DMS153 treated with DMSO at 0.1 percent for 48 hours (cell line): Measurements from ENCODE around the gene ASB3.
"Not testable (repeated sequence)": the region's sequence is repeated elsewhere in the genome, so short reads cannot be mapped to it uniquely, and the experiment has no call there.

Source experiments
- DNase-seq: peaks from one replicate; lab custom pipeline; 2025; ENCODE audit not compliant: unreplicated experiment; lab: John Stamatoyannopoulos, UW

Gene ASB3

DNA sequence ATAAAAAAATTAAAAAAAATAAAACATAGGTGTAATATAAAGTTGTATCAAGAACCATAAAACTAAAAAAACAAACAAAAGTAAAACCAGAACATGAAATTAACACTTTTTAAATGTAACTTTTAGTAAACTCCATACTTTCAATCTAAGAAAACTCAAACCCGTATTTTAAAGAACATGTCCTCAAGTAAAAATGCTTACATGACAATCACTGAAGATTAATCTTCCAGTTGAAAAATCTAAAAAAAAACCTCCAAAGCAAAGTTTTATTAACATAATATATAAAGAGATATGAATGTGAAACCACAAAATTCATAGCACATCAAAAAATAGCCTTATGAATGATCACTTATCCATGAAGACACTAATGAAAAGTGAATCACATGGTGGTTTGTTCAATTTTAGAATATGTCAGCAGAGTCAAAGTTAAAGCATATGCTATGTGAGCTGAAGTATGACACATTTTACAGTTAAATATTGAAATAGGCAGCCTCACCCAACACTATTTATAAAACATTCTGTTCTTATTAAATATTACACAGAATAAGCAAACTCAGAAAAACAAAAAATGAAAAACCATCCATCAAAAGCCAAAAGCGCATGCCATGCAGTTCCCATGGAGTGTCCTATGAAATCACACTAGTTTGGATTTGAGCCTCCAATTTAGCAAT is 42.2 kb downstream of the ASB3 start:
- no peak for DNase-seq

DNA sequence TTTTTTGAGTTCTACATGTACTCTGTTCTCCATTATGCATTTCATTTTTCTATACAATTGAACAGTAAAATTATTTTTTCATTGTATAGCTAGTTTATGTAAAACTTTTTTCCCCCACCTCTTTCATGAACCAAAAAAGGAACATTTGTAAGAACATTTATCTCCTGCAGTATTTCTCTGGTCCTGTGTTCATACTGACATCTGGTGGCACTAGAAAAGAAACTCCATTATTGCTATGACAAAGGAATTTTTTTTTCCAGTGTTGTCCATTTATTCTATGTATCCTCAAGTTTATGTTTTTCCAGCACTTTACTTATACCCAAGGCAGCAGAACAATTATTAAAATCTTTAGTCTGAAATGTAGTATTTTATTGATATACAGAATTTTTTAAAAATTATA is 46.6 kb downstream of the ASB3 start:
- peak; percentile 7 for DNase-seq

DNA sequence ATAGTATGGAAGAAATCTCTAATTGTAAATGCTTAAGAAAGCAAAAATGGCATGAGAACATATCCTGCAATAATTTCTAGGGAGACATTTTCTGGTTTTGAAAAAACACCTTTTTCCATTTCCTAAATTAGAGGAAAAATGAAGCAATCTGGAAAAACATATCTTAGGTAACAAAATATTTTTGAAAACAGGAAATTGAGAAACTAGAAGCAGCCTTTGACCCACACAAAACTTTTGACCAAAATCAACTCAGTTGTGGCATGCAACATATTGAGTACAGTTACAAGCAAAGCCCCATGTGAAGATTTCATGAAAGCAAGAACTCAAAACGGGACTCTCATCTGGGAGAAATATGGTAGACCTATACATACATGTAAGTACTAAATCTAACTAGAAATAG is 47.7 kb downstream of the ASB3 start:
- no peak for DNase-seq

- DNase-seq: no peak
Measured at GRCh38 chr2:53737091-53737490, 49.7 kb downstream of the ASB3 start.

DNA sequence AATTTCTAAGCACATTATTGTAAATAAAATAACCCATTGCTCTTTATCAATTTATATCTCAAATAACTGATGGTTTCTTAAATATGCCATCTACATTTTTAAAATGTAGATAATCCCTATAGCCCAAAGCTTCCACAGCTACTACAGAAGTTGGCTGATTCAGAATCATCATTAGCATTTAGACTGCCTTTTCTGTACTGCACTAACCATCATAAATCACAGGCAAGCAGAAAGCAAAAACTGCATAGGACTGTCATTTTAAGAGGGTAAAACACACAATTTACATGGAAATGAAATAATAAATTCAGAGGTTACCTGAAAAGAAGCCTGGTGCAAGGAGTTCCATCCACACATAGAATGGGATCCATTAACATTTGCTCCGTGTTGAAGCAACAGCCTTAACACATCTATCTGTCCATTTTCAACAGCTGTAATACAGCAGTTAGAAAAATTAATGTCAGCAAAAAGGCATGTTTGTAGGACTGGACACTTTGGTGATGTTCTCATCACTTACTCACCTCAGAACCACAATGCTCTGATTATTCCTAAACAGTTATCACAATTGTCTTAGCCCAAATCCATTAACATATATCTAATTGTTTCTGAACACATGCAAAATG is 57.5 kb downstream of the ASB3 start:
- no peak for DNase-seq

DNA sequence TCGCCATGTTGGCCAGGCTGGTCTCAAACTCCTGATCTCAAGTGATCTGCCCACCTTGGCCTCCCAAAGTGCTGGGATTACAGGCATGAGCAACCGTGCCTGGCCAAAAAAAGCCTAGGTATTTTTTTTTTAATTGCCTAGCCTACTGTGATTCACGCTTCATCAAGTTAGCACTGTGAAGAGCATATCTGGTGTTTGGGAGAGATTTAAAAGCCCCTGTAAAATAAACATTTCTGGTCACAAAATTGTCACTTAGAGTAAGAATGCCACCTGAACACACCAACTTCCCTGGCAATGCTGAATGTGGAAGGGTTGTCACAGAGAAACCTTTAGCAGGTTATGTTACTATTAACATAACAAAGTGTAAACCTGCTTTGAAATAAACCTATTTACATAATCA is 58.8 kb downstream of the ASB3 start:
- DNase-seq: no peak

DNA sequence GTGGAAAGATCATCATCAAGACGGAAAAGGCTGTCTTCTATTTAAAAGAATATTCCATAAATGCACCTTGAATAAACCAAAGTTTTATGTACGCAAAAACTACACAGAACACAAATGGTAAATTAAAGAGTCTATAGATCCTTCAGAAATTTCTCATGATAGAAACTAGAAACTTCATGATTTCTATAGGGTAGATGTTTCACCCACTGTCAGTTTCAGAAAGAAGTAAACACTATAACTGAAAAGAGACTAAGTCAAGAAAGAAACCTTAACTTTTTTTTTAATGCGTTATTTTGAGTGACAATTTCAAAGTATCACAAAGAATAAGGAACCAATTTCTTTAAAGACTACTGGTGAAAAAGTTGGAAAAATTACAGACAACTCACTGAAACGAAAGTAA is 61.1 kb downstream of the ASB3 start:
- no peak for DNase-seq

DNA sequence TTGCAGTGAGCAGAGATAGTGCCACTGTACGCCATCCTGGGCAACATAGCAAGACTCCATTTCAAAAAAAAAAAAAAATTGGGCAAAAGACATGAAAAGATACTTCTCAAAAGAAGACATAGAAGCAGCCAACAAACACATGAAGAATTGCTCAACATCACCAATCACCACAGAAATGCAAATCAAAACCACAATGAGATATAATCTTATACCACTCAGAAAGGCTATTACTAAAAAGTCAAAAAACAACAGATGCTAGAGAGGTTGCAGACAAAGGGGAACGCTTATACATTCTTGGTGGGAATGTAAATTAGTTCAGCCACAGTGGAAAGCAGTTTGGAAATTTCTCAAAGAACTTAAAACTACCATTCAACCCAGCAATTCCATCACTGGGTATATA is 62.2 kb downstream of the ASB3 start:
- DNase-seq: no peak

DNA sequence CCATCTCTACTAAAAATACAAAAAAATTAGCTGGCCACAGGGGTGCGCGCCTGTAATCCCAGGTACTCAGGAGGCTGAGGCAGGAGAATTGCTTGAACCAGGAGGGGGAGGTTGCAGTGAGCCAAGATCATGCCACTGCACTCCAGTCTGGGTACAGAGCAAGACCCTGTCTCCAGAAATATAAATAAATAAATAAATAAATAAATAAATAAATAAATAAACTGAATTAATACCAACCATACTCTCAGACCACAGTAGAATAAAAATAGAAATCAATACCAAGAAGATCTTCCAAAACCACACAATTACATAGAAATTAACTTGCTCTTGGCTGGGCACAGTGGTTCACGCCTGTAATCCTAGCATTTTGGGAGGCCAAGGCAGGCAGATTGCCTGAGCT is 65.8 kb downstream of the ASB3 start:
- DNase-seq: not testable (repeated sequence)

- peak; percentile 18 for DNase-seq
Measured at GRCh38 chr2:53715568-53715967, 71.2 kb downstream of the ASB3 start.

DNA sequence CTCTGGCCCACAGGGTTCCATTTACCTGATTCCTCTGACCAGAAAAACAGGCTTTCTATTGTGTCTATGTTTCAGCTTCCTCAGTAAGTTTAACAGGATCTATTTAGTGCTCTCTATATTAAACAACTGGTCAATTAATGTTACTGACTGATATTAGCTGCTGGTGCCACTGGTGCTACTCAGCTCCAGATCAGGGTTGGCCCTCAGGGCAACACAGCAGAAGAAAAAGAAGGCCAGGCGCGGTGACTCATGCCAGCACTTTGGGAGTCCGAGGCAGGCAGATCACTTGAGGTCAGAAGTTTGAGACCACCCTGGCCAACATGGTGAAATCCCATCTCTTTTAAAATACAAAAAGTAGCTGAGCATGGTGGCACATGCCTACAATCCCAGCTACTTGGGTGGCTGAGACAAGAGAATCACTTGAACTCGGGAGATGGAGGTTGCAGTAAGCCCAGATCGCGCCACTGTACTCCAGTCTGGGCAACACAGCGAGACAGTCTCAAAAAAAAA is 75.4 kb downstream of the ASB3 start:
- DNase-seq: no peak

DNA sequence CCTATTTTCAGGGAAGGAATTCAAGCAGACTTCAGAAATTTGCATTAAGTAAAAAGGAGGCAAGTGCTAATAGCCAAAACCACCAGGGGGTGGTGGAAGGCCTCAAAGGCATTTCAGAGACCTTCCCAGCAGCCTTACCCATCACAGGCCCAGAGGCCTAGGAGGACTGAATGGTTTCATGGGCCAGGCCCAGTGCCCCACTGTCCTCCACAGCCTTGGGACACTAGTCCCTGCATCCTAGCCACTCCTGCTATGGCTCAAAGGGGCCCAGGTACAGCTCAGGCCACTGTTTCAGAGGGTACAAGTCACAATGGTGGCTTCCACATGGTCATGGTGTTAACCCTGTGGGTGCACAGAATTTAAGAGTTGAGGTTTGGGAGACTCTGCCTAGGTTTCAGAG is 77.8 kb downstream of the ASB3 start:
- DNase-seq: no peak

DNA sequence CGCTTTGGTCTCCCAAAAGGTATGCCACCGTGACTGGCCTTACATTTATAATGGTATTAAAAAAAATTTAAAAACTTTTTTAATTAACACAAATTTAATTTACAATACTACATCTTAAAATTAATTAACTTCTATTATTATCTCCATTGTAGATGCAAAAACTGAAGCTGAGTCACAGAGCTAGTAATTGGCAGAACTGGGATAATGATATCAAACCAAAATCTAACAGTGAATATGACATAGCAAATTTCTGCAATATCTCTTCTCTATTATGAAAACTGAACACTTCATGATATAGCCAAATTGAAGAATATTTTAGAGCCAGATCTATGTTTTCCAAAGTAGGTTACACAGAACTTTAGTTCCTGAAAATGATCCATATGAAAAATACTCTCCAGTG is 85.5 kb downstream of the ASB3 start:
- no peak for DNase-seq

GRCh38 chr2:53697686-53698085 is 89.1 kb downstream of the ASB3 start:
- no peak for DNase-seq

DNA sequence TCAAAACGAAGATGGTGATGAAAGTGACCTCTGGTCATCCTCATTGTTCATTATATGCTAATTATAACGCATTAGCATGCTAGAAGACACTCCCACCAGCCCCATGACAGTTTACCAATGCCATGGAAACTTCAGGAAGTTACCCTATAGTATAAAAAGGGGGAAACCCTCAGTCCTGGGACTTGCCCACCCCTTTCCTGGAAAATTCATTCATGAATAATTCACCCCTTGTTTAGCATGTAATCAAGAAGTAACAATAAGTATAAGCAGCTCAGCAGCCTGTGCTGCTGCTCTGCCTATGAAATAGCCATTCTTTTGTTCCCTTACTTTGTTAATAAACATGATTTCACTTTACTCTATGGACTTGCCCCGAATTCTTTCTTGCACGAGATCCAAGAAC is 89.7 kb downstream of the ASB3 start:
- no peak for DNase-seq

DNA sequence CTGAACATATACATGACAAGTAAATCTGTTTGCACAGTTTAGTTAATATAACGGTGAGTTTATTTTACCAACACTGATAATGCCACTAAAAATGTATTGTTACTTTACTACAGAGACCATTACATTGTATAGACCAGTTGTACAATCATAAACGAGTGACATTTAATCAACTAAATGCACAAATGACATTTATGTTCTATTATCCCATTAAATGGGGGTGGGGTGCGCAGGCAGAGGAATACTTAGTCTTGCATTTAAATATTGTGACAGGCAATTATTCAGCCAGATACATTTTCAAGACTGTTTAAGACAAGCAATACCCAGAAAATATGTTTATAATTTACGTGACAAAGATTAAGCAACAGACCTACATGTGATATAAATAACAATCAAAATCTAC is 91.2 kb downstream of the ASB3 start:
- no peak for DNase-seq

DNA sequence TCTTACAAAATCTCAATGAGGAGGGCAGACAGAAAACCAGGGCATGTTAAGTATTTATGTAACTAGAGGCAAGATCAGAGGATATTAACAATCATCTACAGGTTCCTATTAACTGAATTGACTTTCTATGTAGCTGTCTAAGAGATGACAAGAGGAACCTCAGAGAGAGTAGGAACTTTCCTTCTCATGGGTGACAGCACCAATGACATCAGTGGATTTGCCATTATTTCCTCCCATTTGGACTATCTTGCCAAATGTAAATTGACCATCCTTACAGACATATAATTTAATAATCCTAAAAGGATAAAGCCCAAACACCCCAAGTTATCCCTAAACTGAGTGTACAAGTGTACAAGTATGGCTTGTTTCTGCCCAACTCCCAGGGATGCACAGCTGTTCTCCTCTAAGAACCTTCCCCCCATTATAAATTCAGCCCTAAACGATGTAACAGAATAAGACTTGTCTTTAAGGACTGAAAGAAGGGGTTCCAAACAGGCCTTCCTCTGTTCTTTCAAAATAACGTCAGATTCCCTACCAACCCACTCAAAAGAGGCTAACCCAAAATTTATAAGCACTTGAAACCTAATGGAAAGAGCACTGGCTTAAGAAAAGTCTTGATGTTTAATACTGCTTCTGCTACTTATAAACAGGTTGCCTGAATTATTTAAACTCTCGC is 92.5 kb downstream of the ASB3 start:
- DNase-seq: no peak

- DNase-seq: no peak
Measured at GRCh38 chr2:53690876-53691275, 95.9 kb downstream of the ASB3 start.

DNA sequence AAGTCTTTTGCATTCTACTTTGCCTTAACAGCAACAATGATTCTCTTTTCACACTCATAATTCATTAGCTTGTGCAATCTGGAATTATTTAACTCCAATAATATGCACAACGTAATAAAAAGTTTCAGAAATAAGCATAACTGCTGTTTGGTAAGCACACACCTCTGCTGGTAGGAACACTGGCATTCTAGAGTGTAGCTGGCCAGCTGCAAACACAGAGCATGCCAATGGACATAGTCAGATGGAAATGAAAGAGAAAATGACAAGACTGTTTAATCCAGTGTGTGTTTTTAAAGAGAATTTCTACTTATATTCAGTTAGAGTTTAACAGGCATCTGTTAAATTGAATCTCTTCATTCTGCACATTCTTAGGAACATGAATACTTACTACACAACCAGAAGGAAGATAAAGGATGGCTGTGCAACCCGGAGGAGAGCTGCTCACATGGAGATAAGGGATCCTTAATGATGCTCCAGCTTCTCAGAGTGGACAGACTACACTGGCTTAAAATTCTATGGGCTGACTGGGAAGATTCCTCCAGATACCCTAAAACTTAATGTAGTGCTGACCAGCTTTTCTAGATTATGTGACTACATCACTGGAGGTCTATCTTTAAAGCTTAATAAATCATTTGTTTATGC is 113.8 kb downstream of the ASB3 start:
- DNase-seq: no peak

GRCh38 chr2:53670331-53670730 is 116.4 kb downstream of the ASB3 start:
- DNase-seq: no peak

- no peak for DNase-seq
Measured at GRCh38 chr2:53668624-53669026, 118.1 kb downstream of the ASB3 start.

DNA sequence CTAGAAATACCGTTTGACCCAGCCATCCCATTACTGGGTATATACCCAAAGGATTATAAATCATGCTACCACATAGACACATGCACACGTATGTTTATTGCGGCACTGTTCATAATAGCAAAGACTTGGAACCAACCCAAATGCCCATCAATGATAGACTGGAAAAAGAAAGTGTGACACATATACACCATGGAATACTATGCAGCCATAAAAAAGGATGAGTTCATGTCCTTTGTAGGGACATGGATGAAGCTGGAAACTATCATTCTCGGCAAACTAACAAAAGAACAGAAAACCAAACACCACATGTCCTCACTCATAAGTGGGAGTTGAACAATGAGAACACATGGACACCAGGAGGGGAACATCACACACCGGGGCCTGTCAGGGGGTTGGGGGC is 119.6 kb downstream of the ASB3 start:
- DNase-seq: not testable (repeated sequence)
